OCI-LY3 (cell line): Measurements from ENCODE around the gene ZCCHC3.

ENCODE experiments used
- CTCF ChIP-seq: fragments of 200-600, 300-600 bp; sonication (generic); IDR thresholded peaks from 2 replicates; pipeline ENCODE4 v1.5.1; 2014; ENCODE audit warnings: antibody characterized with exemption, low read length, low read depth
- EZH2phosphoT487 ChIP-seq: fragments of 200-600 bp; shearing (Covaris generic); IDR thresholded peaks from 2 replicates; pipeline ENCODE4 v1.6.1; 2018; ENCODE audit warnings: antibody characterized with exemption, mixed run types, low read depth

- TF ChIP-seq CTCF (no peak), EZH2phosphoT487 (no peak)
These were observed 37.2 kb downstream of the ZCCHC3 start for GRCh38 chr20:334578-334977.
